GM23338 (cell line): Measurements from ENCODE around the gene TCHHL1. TPM values are rescaled to one million over a fixed set of nuclear protein-coding genes. Genes with fewer than 3 reads are reported as not detected.

Source experiments
- EZH2 ChIP-seq: fragments of 200-600 bp; sonication (generic); IDR thresholded peaks from one replicate; pipeline ENCODE4 v1.8.0; 2017; ENCODE audit warnings: antibody characterized with exemption, mild to moderate bottlenecking, low read depth; ENCODE audit not compliant: unreplicated experiment
- NANOG ChIP-seq: IDR thresholded peaks from 2 replicates; pipeline ENCODE4 v1.6.1; 2016; ENCODE audit warnings: antibody characterized with exemption, borderline replicate concordance
- STAT1 ChIP-seq: IDR thresholded peaks from one replicate; pipeline ENCODE4 v1.6.1; 2016; ENCODE audit warnings: antibody characterized with exemption; ENCODE audit not compliant: unreplicated experiment
- polyA plus RNA-seq: library from polyadenylated mRNA; unstranded; fragments of >200 nt; fragmentation: Nextera tagmentation; extraction: Ambion mirVana; gene quantifications from 2 replicates; pipeline ENCODE4 v1.2.1, GENCODE V29; 2016
- total RNA-seq: library from RNA; depleted of rRNA; stranded (reverse); fragments of >200 nt; shearing (Covaris generic); gene quantifications from 2 replicates; pipeline ENCODE4 v1.2.3, GENCODE V29; 2014
- TF ChIP-seq, protein P1 (sequence below): fragments of 250-450 bp; sonication (Bioruptor Pico); IDR thresholded peaks from 2 replicates; pipeline ENCODE4 v1.5.0; 2020; ENCODE audit warnings: mild to moderate bottlenecking, moderate library complexity
- TF ChIP-seq, protein P2 (sequence below): IDR thresholded peaks from 2 replicates; pipeline ENCODE4 v1.6.1; 2016; ENCODE audit warnings: antibody characterized with exemption
- TF ChIP-seq, protein P3 (sequence below), 2 experiments: fragments of 200-600 bp in 1 of 2; sonication (generic) in 1 of 2; conservative IDR thresholded peaks; 2 replicates each; pipeline versions ENCODE4 v1.5.1 to v1.6.1; 2016 to 2017; ENCODE audit warnings: antibody characterized with exemption in 2 of 2, low read depth in 2 of 2, mild to moderate bottlenecking in 2 of 2, moderate library complexity in 1 of 2
- TF ChIP-seq, protein P4 (sequence below): IDR thresholded peaks from one replicate; pipeline ENCODE4 v1.6.1; 2018; ENCODE audit warnings: antibody characterized with exemption; ENCODE audit not compliant: unreplicated experiment

The TCHHL1 gene
- total and polyA plus RNA-seq, 2 experiments from 2014 or later, result not detected

DNA sequence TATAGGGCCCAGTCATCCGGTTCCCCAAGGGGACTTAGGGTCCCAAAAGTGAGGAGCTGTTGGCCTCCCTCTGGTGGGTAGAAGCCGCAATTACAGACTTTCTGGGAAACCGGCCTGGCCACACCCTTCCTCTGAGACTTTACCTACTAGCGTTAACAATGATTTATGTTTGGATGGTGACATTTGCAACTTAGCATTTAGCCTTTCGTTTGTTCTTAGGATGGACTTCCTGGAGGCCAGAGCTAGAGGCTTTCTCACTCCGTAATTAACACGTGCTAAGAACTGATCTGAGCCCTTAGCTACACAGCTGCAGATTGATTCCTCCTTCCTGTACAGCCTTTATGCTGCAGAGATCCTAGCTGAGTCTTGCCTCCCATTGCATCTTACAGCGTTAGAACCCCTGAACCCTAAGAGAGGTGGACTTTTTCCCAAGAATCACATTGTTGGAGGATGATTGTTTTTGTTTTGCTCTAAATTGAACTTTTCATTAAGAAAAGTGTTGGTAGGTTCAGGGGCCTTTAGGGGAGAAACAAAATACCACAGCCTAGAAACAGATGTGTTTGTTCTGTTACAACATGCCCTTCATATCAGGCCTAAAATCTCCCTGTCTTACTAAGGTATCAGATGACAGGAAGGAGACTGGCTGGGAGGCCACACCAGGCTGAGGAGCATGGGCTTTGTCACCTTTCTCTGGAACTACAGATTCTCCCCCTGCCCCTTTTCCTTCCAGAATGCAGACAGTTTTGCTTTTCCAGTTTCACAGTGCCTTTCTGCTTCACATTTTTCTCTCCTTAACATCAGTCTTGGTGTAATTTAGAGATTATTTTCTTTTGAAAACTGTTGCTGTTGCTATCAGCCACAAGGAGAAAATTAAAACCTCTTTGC lies 54.0 kb downstream of the TCHHL1 start (continued):
- TF ChIP-seq, protein P1, sequence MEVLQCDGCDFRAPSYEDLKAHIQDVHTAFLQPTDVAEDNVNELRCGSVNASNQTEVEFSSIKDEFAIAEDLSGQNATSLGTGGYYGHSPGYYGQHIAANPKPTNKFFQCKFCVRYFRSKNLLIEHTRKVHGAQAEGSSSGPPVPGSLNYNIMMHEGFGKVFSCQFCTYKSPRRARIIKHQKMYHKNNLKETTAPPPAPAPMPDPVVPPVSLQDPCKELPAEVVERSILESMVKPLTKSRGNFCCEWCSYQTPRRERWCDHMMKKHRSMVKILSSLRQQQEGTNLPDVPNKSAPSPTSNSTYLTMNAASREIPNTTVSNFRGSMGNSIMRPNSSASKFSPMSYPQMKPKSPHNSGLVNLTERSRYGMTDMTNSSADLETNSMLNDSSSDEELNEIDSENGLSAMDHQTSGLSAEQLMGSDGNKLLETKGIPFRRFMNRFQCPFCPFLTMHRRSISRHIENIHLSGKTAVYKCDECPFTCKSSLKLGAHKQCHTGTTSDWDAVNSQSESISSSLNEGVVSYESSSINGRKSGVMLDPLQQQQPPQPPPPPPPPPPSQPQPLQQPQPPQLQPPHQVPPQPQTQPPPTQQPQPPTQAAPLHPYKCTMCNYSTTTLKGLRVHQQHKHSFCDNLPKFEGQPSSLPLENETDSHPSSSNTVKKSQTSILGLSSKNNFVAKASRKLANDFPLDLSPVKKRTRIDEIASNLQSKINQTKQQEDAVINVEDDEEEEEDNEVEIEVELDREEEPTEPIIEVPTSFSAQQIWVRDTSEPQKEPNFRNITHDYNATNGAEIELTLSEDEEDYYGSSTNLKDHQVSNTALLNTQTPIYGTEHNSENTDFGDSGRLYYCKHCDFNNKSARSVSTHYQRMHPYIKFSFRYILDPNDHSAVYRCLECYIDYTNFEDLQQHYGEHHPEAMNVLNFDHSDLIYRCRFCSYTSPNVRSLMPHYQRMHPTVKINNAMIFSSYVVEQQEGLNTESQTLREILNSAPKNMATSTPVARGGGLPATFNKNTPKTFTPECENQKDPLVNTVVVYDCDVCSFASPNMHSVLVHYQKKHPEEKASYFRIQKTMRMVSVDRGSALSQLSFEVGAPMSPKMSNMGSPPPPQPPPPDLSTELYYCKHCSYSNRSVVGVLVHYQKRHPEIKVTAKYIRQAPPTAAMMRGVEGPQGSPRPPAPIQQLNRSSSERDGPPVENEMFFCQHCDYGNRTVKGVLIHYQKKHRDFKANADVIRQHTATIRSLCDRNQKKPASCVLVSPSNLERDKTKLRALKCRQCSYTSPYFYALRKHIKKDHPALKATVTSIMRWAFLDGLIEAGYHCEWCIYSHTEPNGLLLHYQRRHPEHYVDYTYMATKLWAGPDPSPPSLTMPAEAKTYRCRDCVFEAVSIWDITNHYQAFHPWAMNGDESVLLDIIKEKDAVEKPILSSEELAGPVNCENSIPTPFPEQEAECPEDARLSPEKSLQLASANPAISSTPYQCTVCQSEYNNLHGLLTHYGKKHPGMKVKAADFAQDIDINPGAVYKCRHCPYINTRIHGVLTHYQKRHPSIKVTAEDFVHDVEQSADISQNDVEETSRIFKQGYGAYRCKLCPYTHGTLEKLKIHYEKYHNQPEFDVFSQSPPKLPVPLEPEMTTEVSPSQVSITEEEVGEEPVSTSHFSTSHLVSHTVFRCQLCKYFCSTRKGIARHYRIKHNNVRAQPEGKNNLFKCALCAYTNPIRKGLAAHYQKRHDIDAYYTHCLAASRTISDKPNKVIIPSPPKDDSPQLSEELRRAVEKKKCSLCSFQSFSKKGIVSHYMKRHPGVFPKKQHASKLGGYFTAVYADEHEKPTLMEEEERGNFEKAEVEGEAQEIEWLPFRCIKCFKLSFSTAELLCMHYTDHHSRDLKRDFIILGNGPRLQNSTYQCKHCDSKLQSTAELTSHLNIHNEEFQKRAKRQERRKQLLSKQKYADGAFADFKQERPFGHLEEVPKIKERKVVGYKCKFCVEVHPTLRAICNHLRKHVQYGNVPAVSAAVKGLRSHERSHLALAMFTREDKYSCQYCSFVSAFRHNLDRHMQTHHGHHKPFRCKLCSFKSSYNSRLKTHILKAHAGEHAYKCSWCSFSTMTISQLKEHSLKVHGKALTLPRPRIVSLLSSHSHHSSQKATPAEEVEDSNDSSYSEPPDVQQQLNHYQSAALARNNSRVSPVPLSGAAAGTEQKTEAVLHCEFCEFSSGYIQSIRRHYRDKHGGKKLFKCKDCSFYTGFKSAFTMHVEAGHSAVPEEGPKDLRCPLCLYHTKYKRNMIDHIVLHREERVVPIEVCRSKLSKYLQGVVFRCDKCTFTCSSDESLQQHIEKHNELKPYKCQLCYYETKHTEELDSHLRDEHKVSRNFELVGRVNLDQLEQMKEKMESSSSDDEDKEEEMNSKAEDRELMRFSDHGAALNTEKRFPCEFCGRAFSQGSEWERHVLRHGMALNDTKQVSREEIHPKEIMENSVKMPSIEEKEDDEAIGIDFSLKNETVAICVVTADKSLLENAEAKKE (CRISPR knock-in tag), result no peak
- TF ChIP-seq, protein P2, sequence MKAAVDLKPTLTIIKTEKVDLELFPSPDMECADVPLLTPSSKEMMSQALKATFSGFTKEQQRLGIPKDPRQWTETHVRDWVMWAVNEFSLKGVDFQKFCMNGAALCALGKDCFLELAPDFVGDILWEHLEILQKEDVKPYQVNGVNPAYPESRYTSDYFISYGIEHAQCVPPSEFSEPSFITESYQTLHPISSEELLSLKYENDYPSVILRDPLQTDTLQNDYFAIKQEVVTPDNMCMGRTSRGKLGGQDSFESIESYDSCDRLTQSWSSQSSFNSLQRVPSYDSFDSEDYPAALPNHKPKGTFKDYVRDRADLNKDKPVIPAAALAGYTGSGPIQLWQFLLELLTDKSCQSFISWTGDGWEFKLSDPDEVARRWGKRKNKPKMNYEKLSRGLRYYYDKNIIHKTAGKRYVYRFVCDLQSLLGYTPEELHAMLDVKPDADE, result no peak
- TF ChIP-seq STAT1 (no peak), NANOG (no peak), EZH2 (no peak)
- TF ChIP-seq, protein P3, sequence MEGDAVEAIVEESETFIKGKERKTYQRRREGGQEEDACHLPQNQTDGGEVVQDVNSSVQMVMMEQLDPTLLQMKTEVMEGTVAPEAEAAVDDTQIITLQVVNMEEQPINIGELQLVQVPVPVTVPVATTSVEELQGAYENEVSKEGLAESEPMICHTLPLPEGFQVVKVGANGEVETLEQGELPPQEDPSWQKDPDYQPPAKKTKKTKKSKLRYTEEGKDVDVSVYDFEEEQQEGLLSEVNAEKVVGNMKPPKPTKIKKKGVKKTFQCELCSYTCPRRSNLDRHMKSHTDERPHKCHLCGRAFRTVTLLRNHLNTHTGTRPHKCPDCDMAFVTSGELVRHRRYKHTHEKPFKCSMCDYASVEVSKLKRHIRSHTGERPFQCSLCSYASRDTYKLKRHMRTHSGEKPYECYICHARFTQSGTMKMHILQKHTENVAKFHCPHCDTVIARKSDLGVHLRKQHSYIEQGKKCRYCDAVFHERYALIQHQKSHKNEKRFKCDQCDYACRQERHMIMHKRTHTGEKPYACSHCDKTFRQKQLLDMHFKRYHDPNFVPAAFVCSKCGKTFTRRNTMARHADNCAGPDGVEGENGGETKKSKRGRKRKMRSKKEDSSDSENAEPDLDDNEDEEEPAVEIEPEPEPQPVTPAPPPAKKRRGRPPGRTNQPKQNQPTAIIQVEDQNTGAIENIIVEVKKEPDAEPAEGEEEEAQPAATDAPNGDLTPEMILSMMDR (conservative IDR thresholded peaks at IDR 0.05; ENCODE audit: low read depth in 2 of 2), result peak; percentile 62 to 73
- TF ChIP-seq, protein P4, sequence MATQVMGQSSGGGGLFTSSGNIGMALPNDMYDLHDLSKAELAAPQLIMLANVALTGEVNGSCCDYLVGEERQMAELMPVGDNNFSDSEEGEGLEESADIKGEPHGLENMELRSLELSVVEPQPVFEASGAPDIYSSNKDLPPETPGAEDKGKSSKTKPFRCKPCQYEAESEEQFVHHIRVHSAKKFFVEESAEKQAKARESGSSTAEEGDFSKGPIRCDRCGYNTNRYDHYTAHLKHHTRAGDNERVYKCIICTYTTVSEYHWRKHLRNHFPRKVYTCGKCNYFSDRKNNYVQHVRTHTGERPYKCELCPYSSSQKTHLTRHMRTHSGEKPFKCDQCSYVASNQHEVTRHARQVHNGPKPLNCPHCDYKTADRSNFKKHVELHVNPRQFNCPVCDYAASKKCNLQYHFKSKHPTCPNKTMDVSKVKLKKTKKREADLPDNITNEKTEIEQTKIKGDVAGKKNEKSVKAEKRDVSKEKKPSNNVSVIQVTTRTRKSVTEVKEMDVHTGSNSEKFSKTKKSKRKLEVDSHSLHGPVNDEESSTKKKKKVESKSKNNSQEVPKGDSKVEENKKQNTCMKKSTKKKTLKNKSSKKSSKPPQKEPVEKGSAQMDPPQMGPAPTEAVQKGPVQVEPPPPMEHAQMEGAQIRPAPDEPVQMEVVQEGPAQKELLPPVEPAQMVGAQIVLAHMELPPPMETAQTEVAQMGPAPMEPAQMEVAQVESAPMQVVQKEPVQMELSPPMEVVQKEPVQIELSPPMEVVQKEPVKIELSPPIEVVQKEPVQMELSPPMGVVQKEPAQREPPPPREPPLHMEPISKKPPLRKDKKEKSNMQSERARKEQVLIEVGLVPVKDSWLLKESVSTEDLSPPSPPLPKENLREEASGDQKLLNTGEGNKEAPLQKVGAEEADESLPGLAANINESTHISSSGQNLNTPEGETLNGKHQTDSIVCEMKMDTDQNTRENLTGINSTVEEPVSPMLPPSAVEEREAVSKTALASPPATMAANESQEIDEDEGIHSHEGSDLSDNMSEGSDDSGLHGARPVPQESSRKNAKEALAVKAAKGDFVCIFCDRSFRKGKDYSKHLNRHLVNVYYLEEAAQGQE, result no peak
